GM18505 (cell line): ENCODE data around the gene FRMD8.
A peak's percentile ranks its signal among the peaks of the same experiment; 100 is the strongest.
"Not testable (repeated sequence)": the region's sequence is repeated elsewhere in the genome, so short reads cannot be mapped to it uniquely, and the experiment has no call there.

ENCODE experiments used
- ATAC-seq: cut with Tn5 transposase; IDR thresholded peaks from one replicate; pipeline ENCODE4 v1.9.1; 2021; ENCODE audit not compliant: unreplicated experiment
- POLR2A ChIP-seq: IDR thresholded peaks from 4 replicates; pipeline ENCODE4 v1.6.1; 2011; ENCODE audit warnings: borderline replicate concordance; ENCODE audit not compliant: insufficient read depth, insufficient read length; ENCODE audit errors: extremely low read depth

FRMD8 gene

DNA sequence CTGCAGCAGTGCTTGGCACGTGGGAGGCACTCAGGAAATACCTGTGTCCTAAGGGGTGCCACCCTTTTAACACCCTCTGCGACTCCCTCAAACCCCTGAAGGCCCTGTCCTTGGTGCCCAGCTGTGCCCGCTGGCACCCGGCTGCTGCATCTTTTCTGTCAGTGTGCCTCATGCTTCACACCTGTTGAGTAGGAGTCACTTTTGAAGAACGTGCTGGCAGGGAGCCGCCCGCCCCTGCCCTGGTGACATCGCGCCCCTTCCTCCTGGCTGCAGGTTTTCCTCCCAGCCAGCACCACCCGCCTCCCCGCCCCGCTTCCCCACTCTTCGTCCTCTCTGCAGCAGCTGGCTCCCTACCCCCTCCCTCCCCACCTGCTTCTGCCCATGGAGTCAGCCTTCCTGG is 17.8 kb downstream of the FRMD8 start:
- no peak for TF ChIP-seq POLR2A
- ATAC-seq, result no peak

DNA sequence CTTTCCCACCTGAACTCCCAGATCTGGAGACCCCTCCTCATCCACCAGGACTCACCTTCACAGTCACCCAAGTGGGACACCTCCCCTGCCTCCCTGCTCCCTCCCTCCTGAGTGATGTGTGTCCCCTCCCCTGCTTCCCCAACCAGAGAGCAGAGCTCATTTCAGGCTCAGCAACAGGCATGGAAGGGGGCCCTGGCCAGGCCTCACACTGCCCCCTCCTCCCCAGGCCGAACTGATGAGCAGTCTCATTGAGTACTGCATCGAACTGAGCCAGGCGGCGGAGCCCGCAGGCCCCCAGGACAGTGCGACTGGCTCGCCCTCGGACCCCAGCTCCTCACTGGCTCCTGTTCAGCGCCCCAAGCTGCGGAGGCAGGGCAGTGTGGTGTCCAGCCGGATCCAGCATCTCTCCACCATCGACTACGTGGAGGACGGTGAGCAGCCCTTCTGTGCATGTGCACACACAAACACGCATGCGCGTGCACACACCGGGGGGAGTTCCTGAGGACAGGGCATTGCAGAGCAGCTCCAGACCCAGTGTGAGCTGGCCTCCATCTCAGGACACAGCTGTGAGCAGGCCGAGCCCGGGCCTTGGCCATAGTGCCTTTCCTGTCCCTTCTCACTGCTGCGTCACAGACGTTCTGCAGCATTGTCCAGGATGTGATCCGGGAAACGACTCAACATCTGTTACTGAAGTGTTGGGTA is 18.4 kb downstream of the FRMD8 start:
- no peak for ATAC-seq
- no peak for TF ChIP-seq POLR2A

DNA sequence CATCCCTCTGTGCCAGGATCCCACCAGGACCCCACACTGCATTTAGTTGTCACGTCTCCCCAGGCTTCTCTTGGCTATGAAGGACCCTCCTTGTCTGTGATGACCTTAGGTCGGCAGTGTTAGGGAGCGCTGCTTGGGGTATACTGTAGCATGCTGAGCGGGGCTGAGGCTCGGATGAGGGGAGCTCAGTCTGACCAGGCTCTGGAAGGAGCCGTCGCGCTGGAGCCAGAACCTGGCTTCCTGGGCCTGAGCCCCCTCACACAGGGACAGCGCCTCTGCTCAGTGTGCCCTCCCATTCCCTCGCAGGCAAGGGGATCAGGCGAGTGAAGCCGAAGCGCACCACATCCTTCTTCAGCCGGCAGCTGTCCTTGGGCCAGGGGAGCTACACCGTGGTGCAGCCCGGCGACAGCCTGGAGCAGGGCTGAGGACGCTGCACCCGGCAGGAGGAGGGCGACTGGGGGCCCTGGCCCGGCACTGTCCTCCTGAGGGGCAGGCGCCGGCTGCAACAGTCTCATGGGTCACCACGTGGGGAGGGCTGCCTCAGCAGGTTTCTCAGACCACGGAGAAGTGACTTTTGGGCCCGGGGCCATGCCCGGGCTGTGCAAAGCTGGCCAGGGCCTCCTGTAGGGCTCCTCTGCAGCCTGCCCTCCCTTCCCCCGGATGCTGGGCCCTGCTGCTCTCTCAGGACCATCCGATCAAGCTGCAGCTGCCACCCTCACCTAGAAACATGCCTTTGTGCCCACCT is 24.7 kb downstream of the FRMD8 start:
- ATAC-seq, result no peak
- no peak for TF ChIP-seq POLR2A

DNA sequence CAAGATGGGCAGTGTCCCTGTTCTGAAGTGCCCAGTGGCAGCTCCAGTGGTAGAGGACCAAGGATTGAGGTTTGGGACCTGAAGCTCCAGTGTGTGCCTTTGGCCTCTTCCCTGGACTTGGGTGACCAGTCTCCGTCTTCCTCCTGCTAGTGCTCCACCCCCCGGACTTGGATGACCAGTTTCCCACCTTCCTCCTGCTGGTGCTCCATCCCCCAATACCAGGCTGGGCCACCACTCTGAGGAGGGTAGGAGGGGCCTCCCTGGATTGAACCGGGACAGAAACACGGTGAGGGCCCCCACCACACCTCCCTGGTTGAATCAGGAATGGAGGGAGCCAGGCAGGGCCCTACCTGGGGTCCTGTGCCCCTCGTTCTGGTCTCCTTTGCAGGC is 25.2 kb downstream of the FRMD8 start:
- no peak for TF ChIP-seq POLR2A
- no peak for ATAC-seq

DNA sequence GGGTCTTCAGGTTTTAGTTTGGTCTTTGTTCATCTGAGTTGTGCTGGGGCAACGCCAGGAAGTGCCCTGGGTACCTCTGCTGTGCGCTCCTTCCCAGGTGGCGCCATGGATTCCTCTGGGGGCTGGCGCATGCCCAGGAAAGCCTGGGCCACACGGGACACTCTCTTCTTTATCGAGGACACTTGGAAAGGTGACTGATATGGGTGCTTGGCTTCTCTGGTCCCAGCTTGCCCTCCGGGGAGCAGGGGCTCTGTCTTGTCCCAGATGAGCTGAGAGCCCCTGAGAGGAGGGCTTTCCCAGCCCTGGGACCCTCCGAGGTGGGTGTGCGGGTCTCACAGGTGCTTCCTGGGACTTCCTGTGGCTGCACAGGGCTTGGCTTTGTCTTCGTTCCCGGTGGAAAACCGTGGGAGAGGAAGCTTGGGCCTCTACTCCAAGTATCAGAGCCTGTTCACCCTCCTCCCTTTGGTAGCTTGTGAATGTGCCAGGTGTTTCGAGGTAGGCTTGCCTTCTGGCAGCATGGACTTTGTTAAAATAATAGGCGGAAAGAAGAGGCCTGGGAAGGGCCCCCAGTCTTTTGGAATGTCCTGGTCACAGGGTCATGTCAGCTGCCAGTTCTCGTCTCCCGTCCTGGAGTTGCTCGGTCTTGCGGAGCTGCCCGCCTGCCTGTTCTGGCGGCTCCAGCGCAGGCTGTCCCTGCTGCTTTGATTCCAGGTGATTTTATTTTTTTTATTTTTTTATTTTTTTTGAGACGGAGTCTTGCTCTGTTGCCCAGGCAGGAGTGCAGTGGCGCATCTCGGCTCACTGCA is 26.0 kb downstream of the FRMD8 start:
- ATAC-seq, result no peak
- TF ChIP-seq POLR2A, result no peak

DNA sequence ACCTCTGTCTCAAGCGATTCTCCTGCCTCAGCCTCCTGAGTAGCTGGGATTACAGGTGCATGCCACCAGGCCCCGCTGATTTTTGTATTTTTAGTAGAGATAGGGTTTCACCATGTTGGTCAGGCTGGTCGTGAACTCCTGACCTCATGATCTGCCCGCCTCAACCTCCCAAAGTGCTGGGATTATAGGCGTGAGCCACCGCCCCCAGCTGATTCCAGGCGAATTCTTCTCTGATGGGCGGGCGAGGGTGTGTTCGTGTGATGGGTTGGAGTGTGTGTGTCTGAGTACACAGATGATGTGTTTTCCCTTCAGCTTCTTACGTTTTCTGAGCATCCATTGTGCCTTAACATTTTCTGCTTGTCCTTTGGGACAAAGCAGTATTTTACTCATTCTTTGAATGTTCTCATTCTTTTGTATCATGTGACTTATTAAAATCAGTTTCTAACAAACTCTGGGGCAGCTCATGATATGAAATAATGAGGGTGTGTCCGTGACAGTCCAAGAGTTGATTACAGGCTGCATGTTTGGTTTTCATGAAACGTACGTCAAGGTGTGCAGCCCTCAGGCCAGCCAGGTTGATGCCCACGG is 26.7 kb downstream of the FRMD8 start:
- ATAC-seq, result not testable (repeated sequence)

DNA sequence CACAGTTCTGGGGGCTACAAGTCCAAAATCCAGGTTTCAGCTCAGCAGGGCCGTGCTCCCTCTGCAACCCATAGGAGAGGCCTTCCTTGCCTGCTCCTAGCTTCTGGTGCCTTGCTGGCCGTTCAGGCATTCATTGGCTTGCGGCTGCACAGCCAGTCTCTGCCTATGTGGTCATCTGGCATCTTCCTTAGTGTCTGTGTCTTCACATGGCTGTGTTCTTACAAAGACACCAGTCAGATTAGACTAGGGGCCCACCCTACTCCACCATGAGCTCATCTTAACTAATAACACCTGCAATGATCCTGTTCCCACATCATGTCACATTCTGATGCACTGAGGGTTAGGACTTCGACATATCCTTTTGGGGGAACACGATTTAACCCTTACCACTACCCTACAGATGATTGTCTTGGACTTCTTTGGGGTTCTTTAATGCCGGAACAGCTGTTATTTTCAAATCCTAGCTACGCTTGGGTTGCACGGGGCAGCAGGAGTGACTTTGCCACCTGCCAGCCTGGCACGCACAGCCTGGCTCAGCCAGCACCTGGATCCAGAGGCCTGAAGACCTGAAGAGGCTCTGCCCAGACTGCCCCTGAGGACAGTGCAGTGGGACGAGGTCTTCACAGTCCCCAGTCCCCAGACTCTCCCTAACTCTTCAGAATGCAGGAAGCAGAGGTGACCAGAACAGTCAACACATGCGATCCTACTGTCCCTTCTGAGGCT is 28.5 kb downstream of the FRMD8 start:
- no peak for ATAC-seq
- TF ChIP-seq POLR2A, result no peak

DNA sequence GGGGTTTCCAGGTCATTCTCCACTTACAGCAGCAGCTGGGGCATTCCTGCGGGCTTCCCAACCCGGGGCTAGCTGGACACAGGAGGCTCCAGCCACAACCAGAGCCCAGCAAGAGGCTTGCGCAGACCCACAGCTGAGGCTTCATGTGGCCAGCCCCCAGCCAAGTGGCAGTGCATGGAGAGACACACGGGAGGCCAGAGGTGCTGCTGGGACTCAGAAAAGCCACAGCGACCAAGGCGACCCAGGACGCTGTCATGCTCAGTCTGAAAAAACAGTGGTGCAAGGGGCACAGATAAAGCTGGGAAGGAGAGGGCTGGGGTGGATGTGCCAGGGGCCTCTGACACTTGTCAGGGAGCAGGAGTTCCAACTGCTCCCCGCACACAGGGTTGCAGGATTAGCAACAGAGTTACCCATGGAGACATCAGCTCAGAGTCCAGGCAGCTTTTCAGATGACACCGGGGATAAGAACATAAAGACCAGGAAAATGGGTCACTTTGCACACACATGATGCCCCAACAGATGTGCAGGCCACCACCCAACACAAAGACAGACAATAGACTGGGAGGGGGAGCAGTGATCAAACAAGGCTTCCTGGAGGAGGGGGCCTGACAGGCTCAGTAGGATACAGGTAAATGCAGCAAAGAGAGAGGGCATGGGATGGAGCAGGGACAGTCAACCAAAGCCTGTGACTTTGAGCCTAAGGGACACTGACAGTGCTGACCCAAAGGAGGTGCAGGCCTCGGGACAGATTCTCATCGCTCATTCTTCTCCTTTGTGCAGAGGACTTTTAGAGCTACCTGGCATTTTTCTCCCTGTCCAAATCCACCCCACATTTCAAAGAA is 29.3 kb downstream of the FRMD8 start:
- no peak for TF ChIP-seq POLR2A
- no peak for ATAC-seq

DNA sequence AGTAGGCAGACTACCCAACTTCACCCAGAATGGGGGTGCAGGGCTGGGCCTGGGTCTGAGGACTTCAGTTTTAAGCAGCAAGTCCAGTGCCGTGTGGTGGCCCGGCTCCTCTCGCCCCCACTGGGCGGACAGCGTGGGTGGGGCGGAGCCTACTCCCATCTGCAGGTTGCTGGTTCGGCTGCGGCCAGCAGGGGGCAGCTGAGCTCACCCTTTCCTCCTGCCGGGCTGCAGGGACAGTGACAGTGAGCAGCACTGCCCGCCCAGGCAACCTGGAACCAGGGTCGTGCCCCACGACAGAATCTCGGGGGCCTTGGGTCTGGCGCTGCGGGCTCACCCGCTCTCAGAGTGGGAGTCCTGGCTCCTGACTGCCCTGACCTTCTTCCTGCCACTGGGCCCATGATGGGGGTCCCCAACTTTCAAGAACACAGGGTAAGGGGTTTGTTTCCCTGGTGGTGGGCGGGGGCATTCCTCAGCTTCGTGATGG is 29.9 kb downstream of the FRMD8 start:
- no peak for ATAC-seq
- peak; percentile 49 for TF ChIP-seq POLR2A

DNA sequence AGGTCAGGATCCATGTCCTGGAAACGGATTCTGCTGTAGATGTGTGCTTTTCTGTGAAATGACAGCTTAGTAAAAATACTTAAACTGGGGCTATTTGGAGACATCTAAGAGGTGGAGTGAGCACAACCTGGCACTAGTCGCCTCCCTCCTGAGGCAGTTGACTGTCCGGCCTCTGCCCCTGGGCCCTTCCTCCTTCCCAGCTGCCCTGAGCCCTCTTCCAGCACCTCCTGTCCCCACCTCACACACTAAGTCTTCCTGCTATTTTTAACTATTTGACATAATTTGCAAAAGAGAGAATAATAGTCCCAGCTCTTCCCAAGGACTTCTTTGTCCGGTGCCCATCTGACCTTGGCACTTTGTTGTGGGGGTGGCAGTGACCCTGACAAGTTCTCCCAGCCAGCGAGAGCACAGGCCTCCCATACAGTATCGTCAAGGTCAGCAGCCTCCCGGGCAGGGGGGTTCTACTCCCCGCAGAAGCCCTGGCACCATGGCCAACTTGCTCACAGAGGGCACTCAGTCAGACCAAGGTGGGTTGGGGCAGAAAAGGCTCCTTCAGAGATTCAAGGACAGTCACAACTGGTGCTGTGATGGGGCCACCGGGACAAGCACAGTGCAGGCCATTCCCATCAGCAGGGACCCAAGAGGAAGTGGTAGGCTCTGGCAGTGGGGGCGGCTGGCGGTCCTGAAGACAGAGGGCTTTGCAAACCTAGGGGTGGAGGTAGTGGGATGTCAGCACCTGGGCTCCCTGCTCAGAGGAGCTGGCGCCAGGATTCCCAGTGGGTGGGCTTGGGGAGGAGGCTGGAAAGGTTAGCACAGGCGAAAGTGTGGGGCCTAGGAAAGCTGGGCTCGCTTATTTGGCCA is 30.6 kb downstream of the FRMD8 start:
- no peak for ATAC-seq
- no peak for TF ChIP-seq POLR2A

DNA sequence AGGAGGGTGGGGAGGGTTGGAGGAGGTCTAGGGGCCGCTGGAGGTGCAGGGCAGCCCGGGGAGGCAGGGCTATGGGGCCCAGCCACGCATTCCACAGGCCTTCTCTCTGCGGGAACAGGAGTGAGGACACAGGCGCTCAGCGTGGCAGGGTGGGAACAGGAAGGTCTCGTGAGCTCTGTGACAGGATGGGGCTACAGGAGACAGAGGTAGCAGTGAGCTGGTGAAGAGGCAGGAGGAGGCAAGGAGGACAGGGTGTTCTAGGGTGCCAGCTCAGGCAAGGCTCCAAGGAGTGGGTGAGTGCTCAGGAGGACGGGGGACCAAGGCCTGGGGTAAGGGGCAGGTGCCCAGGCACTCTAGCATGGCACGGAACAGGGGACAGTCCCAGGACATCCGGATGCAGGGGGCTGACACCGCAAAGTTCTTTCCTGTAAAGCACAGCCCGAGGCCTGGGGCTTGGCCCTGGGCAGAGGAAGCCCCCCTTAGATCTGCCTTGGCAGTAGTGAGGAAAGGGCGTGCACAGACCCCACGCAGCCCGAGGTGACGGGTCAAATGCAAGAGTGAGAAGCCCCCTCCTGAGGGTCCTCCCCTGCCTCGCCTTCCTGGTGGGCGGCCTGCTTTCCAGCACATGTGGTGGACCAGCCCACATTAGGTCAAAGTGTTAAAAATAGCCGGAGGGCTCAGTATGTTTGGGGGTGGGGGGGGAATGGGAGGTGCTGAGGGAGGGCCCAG is 31.4 kb downstream of the FRMD8 start:
- ATAC-seq, result no peak

More for the DNA sequence above, 31.4 kb downstream of the FRMD8 start:
- no peak for TF ChIP-seq POLR2A
